ENCODE results near the gene RPTOR. TPM values are rescaled to one million over a fixed set of nuclear protein-coding genes. Genes with fewer than 3 reads are reported as not detected.

RPTOR gene
- total RNA-seq, 2 experiments from 2014 or later, result 45.3 to 49.1 TPM

DNA sequence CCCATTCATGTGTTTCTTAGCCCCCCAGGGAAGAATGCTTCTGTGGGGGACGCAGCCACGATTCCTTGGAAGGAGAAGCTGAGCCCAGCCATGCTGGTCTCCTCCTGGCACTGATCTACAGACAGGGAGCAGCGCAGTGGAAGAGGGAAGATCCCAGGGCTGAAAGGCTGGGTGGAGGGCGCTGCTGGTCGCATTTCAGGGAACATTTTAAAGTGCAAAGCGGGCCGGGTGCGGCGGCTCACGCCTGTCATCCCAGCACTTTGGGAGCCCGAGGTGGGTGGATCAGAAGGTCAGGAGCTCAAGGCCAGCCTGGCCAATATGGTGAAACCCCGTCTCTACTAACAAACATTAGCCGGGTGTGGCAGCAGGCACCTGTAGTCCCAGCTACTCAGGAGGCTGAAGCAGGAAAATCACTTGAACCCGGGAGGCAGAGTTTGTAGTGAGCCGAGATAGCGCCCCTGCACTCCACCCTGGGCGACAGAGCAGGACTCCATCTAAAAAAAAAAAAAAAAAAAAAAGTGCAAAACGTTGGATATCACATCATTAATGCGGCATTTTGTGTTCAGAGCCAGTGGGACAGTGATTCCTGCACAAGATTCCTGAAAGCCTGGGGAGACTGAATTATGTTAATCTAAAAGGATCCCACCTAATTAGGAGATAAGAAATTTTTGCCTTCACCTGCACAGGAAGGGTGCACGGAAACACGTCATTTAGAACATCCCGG lies 446.4 kb downstream of the RPTOR start:
- Mint-ChIP-seq H3K9me3 (no peaks in the 10 kb centered on the region), H3K4me3 (peak overlapping the region; percentile 73), H3K27ac (peak overlapping the region; percentile 83), H3K36me3 (ENCODE audit: low read depth) (peaks cover 5% of the 10 kb centered on the region), H3K27me3 (no peaks in the 10 kb centered on the region), H3K4me1 (ENCODE audit: low read depth) (peaks cover 23% of the 10 kb centered on the region)
- CTCF ChIA-PET, result interaction anchor here (1.5 to 2.6 kb wide), 3 partner anchors 27 to 564 kb away, joined by 3 to 5 read pairs (median 4); no protein-coding TSS in a partner anchor
- TF ChIP-seq, protein P1, sequence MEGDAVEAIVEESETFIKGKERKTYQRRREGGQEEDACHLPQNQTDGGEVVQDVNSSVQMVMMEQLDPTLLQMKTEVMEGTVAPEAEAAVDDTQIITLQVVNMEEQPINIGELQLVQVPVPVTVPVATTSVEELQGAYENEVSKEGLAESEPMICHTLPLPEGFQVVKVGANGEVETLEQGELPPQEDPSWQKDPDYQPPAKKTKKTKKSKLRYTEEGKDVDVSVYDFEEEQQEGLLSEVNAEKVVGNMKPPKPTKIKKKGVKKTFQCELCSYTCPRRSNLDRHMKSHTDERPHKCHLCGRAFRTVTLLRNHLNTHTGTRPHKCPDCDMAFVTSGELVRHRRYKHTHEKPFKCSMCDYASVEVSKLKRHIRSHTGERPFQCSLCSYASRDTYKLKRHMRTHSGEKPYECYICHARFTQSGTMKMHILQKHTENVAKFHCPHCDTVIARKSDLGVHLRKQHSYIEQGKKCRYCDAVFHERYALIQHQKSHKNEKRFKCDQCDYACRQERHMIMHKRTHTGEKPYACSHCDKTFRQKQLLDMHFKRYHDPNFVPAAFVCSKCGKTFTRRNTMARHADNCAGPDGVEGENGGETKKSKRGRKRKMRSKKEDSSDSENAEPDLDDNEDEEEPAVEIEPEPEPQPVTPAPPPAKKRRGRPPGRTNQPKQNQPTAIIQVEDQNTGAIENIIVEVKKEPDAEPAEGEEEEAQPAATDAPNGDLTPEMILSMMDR (IDR thresholded peaks at IDR 0.05), result no peak
- DNase-seq, result peak; percentile 28
- POLR2A ChIA-PET, result interaction anchor here (2.1 kb wide), 1 partner anchor 11 kb away, joined by 8 read pairs; no protein-coding TSS in a partner anchor
- intact Hi-C loops (cut with micrococcal nuclease), result no loop called here
- peak; percentile 12 for ATAC-seq

DNA sequence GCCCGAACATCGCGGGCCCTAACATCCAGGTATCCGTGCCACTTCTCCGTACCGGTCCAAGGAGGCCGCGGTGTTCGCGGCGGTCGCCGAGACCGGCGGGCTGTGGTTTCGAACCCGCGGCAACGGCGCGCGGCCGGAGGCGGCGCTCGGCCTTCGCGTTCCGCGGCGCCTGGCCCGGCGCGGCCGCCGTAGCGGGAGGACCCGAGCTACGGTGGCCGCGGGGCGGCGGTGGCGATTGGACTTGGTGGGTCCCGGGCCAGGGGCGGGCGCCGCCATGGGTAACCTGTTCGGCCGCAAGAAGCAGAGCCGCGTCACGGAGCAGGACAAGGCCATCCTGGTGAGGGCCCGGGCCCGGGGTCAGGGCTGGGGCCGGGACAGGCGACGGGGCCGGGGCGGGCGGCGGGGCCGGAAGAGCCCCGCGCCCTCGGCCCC lies 447.0 kb downstream of the RPTOR start, which contains the start of gene CHMP6:
Gene CHMP6, plus strand, starts transcription at position 197 of the 432 bp plus-strand sequence. Its CDS starts 78 bp downstream, at position 275.
- ATAC-seq (peak; percentile 75), DNase-seq (peak; percentile 74)
- TF ChIP-seq, protein P1 (IDR thresholded peaks at IDR 0.05), result no peak
- Mint-ChIP-seq H3K27me3 (no peaks in the 10 kb centered on the region), H3K36me3 (ENCODE audit: low read depth) (peaks cover 5% of the 10 kb centered on the region), H3K27ac (peak within 1 kb of the TSS; percentile 83), H3K4me3 (peak within 1 kb of the TSS; percentile 73), H3K9me3 (no peaks in the 10 kb centered on the region), H3K4me1 (ENCODE audit: low read depth) (peaks cover 23% of the 10 kb centered on the region)
- ChIA-PET POLR2A (interaction anchor here (2.1 kb wide), 1 partner anchor 10 kb away, joined by 8 read pairs; no protein-coding TSS in a partner anchor), CTCF (interaction anchor here (0.7 to 2.6 kb wide), 4 partner anchors 26 to 564 kb away, joined by 3 to 5 read pairs (median 4); no protein-coding TSS in a partner anchor)
- intact Hi-C loops (cut with micrococcal nuclease), result no loop called here

DNA sequence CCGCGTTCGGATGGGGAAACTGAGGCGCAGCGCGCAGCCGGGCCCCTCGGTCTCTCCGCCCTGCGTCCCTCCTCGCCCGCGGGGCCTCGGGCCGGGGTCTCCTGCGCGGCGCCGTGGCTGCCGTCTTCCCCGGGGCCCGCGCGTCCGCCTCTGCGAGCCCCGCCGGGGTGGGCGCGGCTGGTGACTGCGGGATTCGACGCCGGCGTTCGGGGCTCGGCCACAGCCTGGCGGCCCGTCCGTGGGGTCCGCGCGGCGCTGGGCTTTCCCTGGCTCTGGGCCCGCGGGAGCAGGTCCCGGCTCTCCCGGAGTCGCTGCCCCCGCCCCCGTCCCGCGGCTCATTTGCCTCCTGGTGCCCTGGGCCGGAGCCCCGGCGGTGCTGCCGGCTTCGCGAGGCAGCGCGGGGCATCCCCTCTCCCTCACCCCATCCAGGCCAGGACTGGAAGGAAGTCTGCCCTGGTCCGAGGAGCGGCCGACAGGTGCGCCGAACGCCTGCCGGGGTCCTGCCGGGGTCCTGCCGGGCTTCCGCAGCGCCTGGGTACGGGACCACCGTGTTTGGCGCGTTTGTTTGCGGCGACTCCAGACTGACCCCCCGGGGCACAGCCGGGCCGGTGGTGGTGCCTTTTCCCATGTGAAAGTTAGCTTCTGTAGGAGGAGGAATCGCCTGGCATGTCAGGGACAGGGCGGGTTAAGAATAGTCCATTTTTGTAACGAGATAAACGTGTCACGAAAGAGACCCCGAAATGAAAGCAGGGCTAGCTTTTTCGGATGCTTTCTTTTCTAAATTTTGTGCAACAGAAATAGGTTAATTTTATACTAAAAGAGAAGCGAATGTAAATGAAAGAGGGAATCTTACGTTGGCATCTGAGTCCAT lies 447.7 kb downstream of the RPTOR start:
- intact Hi-C loops (cut with micrococcal nuclease), result no loop called here
- no peaks in the 10 kb centered on the region for H3K9me3 Mint-ChIP-seq
- H3K27ac Mint-ChIP-seq, result peak overlapping the region; percentile 25

GRCh38 chr17:80992948-80993624 lies 448.4 kb downstream of the RPTOR start:
- intact Hi-C loops (cut with micrococcal nuclease), result no loop called here
- ChIA-PET CTCF (interaction anchor here (1.2 to 2.6 kb wide), 2 partner anchors 25 to 109 kb away, joined by 5 to 6 read pairs; no protein-coding TSS in a partner anchor), POLR2A (interaction anchor here (0.6 to 2.1 kb wide), 4 partner anchors 9 to 617 kb away, joined by 3 to 8 read pairs (median 4); no protein-coding TSS in a partner anchor)
- Mint-ChIP-seq H3K36me3 (ENCODE audit: low read depth) (peaks cover 5% of the 10 kb centered on the region), H3K9me3 (no peaks in the 10 kb centered on the region), H3K27ac (peak overlapping the region; percentile 25), H3K4me3 (peak overlapping the region; percentile 71), H3K4me1 (ENCODE audit: low read depth) (peaks cover 23% of the 10 kb centered on the region), H3K27me3 (no peaks in the 10 kb centered on the region)
- ATAC-seq (no peak), DNase-seq (no peak)
- TF ChIP-seq, protein P1 (IDR thresholded peaks at IDR 0.05), result no peak

More for the DNA sequence above, 447.7 kb downstream of the RPTOR start:
- Mint-ChIP-seq H3K4me3 (peak overlapping the region; percentile 71), H3K4me1 (ENCODE audit: low read depth) (peaks cover 23% of the 10 kb centered on the region), H3K36me3 (ENCODE audit: low read depth) (peaks cover 5% of the 10 kb centered on the region), H3K27me3 (no peaks in the 10 kb centered on the region)
- POLR2A ChIA-PET, result interaction anchor here (0.6 to 2.1 kb wide), 4 partner anchors 9 to 617 kb away, joined by 3 to 8 read pairs (median 4); no protein-coding TSS in a partner anchor
- ATAC-seq, result peak; percentile 14
- TF ChIP-seq, protein P1 (IDR thresholded peaks at IDR 0.05), result no peak
- CTCF ChIA-PET, result interaction anchor here (0.7 to 2.6 kb wide), 4 partner anchors 25 to 110 kb away, joined by 3 to 6 read pairs (median 4); no protein-coding TSS in a partner anchor
- DNase-seq, result no peak

Measured in activated CD8-positive, alpha-beta T cell treated with anti-CD3 and anti-CD28 coated beads for 36 hours (primary cell).